ENCODE data around the gene SMIM44.

The SMIM44 gene

GRCh38 chr19:3433313-3433712 lies 49.9 kb downstream of the SMIM44 start:
- DNase-seq: no peak

Measured in NCI-H526 treated with DMSO at 0.1 percent for 48 hours (cell line).